ENCODE measurements around the gene AKIRIN1. TPM values are rescaled to one million over a fixed set of nuclear protein-coding genes. Genes with fewer than 3 reads are reported as not detected.
"Not testable (repeated sequence)": the region's sequence is repeated elsewhere in the genome, so short reads cannot be mapped to it uniquely, and the experiment has no call there.

The AKIRIN1 gene
- total RNA-seq, 2 experiments from 2014 or later, result 58.1 to 58.5 TPM

GRCh38 chr1:39001516-39002421, 10.7 kb downstream of the AKIRIN1 start:
- CTCF ChIA-PET, result interaction anchor here (1.2 kb wide), 1 partner anchor 46 kb away, joined by 3 read pairs; no protein-coding TSS in a partner anchor
- H3K36me3 Mint-ChIP-seq (ENCODE audit: low read depth), result peaks cover 49% of the 10 kb centered on the region
- peaks cover 54% of the 10 kb centered on the region for H3K4me1 Mint-ChIP-seq (ENCODE audit: low read depth)
- H3K27me3 Mint-ChIP-seq (ENCODE audit: low read depth), result no peaks in the 10 kb centered on the region
- no peak overlapping the region for H3K4me3 Mint-ChIP-seq
- H3K9me3 Mint-ChIP-seq, result no peaks in the 10 kb centered on the region
- DNase-seq, result no peak
- intact Hi-C loops (cut with micrococcal nuclease), result loop anchor here (2.0 to 5.0 kb wide), 2 partner anchors 149 to 191 kb away; no protein-coding TSS in a partner anchor
- peak overlapping the region; percentile 6 for H3K27ac Mint-ChIP-seq

- H3K36me3 Mint-ChIP-seq (ENCODE audit: low read depth), result peaks cover 49% of the 10 kb centered on the region
- H3K27ac Mint-ChIP-seq, result peak overlapping the region; percentile 83
- H3K27me3 Mint-ChIP-seq (ENCODE audit: low read depth), result no peaks in the 10 kb centered on the region
- intact Hi-C loops (cut with micrococcal nuclease), result loop anchor here (1.0 to 5.0 kb wide), 3 partner anchors 22 to 189 kb away; no protein-coding TSS in a partner anchor
- no peaks in the 10 kb centered on the region for H3K9me3 Mint-ChIP-seq
- no peak for DNase-seq
- peaks cover 41% of the 10 kb centered on the region for H3K4me1 Mint-ChIP-seq (ENCODE audit: low read depth)
- CTCF ChIA-PET, result interaction anchor here (0.6 to 1.2 kb wide), 2 partner anchors 45 to 934 kb away, joined by 3 read pairs; no protein-coding TSS in a partner anchor
- H3K4me3 Mint-ChIP-seq, result no peak overlapping the region
These were observed 12.2 kb downstream of the AKIRIN1 start for GRCh38 chr1:39003281-39003680.

- Mint-ChIP-seq H3K27ac (peak overlapping the region; percentile 83), H3K4me3 (no peak overlapping the region), H3K9me3 (no peaks in the 10 kb centered on the region), H3K4me1 (ENCODE audit: low read depth) (peaks cover 41% of the 10 kb centered on the region), H3K27me3 (ENCODE audit: low read depth) (no peaks in the 10 kb centered on the region), H3K36me3 (ENCODE audit: low read depth) (peaks cover 51% of the 10 kb centered on the region)
- no peak for DNase-seq
- CTCF ChIA-PET, result no interaction called here
- intact Hi-C loops (cut with micrococcal nuclease), result loop anchor here (1.0 to 5.0 kb wide), 3 partner anchors 22 to 189 kb away; no protein-coding TSS in a partner anchor
These were observed 12.7 kb downstream of the AKIRIN1 start for GRCh38 chr1:39003794-39004193.

GRCh38 chr1:39006287-39006686, 15.2 kb downstream of the AKIRIN1 start:
- intact Hi-C loops (cut with micrococcal nuclease), result no loop called here
- CTCF ChIA-PET, result no interaction called here
- no peaks in the 10 kb centered on the region for H3K9me3 Mint-ChIP-seq
- peak overlapping the region; percentile 61 for H3K27ac Mint-ChIP-seq
- peaks cover 50% of the 10 kb centered on the region for H3K36me3 Mint-ChIP-seq (ENCODE audit: low read depth)
- no peaks in the 10 kb centered on the region for H3K27me3 Mint-ChIP-seq (ENCODE audit: low read depth)
- no peak overlapping the region for H3K4me3 Mint-ChIP-seq
- no peak for DNase-seq
- peaks cover 33% of the 10 kb centered on the region for H3K4me1 Mint-ChIP-seq (ENCODE audit: low read depth)

- no peak overlapping the region for H3K4me3 Mint-ChIP-seq
- H3K27ac Mint-ChIP-seq, result peak overlapping the region; percentile 36
- no peaks in the 10 kb centered on the region for H3K9me3 Mint-ChIP-seq
- H3K4me1 Mint-ChIP-seq (ENCODE audit: low read depth), result peaks cover 27% of the 10 kb centered on the region
- peaks cover 49% of the 10 kb centered on the region for H3K36me3 Mint-ChIP-seq (ENCODE audit: low read depth)
- DNase-seq, result no peak
- CTCF ChIA-PET, result interaction anchor here (0.6 kb wide), 1 partner anchor 17 kb away, joined by 4 read pairs; no protein-coding TSS in a partner anchor
- H3K27me3 Mint-ChIP-seq (ENCODE audit: low read depth), result no peaks in the 10 kb centered on the region
- intact Hi-C loops (cut with micrococcal nuclease), result no loop called here
These were observed 15.9 kb downstream of the AKIRIN1 start for GRCh38 chr1:39006726-39007645.

- H3K36me3 Mint-ChIP-seq (ENCODE audit: low read depth); H3K4me1 Mint-ChIP-seq (ENCODE audit: low read depth); CTCF ChIA-PET; H3K27ac Mint-ChIP-seq; intact Hi-C loops (cut with micrococcal nuclease); DNase-seq; H3K4me3 Mint-ChIP-seq; H3K27me3 Mint-ChIP-seq (ENCODE audit: low read depth); H3K9me3 Mint-ChIP-seq: not testable (repeated sequence)
These were observed 23.9 kb downstream of the AKIRIN1 start for GRCh38 chr1:39014956-39015355.

GRCh38 chr1:39016604-39017171, 25.6 kb downstream of the AKIRIN1 start:
- intact Hi-C loops (cut with micrococcal nuclease), result no loop called here
- no peak overlapping the region for H3K27ac Mint-ChIP-seq
- CTCF ChIA-PET, result interaction anchor here (0.6 kb wide), 1 partner anchor 34 kb away, joined by 6 read pairs; no protein-coding TSS in a partner anchor
- H3K27me3 Mint-ChIP-seq (ENCODE audit: low read depth), result no peaks in the 10 kb centered on the region
- H3K4me1 Mint-ChIP-seq (ENCODE audit: low read depth), result no peaks in the 10 kb centered on the region
- H3K4me3 Mint-ChIP-seq, result no peak overlapping the region
- no peak for DNase-seq
- H3K9me3 Mint-ChIP-seq, result no peaks in the 10 kb centered on the region
- peaks cover 5% of the 10 kb centered on the region for H3K36me3 Mint-ChIP-seq (ENCODE audit: low read depth)

GRCh38 chr1:39017266-39017665, 26.2 kb downstream of the AKIRIN1 start:
- DNase-seq, result no peak
- H3K27ac Mint-ChIP-seq, result no peak overlapping the region
- H3K4me1 Mint-ChIP-seq (ENCODE audit: low read depth), result no peaks in the 10 kb centered on the region
- intact Hi-C loops (cut with micrococcal nuclease), result no loop called here
- H3K9me3 Mint-ChIP-seq, result no peaks in the 10 kb centered on the region
- H3K27me3 Mint-ChIP-seq (ENCODE audit: low read depth), result no peaks in the 10 kb centered on the region
- no peak overlapping the region for H3K4me3 Mint-ChIP-seq
- CTCF ChIA-PET, result no interaction called here
- H3K36me3 Mint-ChIP-seq (ENCODE audit: low read depth), result no peaks in the 10 kb centered on the region

GRCh38 chr1:39020494-39020893, 29.4 kb downstream of the AKIRIN1 start:
- H3K27me3 Mint-ChIP-seq (ENCODE audit: low read depth); DNase-seq; H3K4me3 Mint-ChIP-seq; H3K27ac Mint-ChIP-seq; H3K4me1 Mint-ChIP-seq (ENCODE audit: low read depth); CTCF ChIA-PET; H3K36me3 Mint-ChIP-seq (ENCODE audit: low read depth); H3K9me3 Mint-ChIP-seq: not testable (repeated sequence)
- intact Hi-C loops (cut with micrococcal nuclease), result loop anchor here (10.0 kb wide), 1 partner anchor 74 kb away; no protein-coding TSS in a partner anchor

GRCh38 chr1:39021426-39021825, 30.4 kb downstream of the AKIRIN1 start:
- Mint-ChIP-seq H3K27ac (no peak overlapping the region), H3K9me3 (no peaks in the 10 kb centered on the region), H3K36me3 (ENCODE audit: low read depth) (no peaks in the 10 kb centered on the region), H3K4me1 (ENCODE audit: low read depth) (peaks cover 12% of the 10 kb centered on the region), H3K4me3 (no peak overlapping the region), H3K27me3 (ENCODE audit: low read depth) (no peaks in the 10 kb centered on the region)
- CTCF ChIA-PET, result no interaction called here
- no peak for DNase-seq
- intact Hi-C loops (cut with micrococcal nuclease), result loop anchor here (10.0 kb wide), 1 partner anchor 73 kb away; no protein-coding TSS in a partner anchor

GRCh38 chr1:39023140-39023539, 32.1 kb downstream of the AKIRIN1 start:
- intact Hi-C loops (cut with micrococcal nuclease), result loop anchor here (10.0 kb wide), 1 partner anchor 72 kb away; no protein-coding TSS in a partner anchor
- H3K4me1 Mint-ChIP-seq (ENCODE audit: low read depth), result peaks cover 19% of the 10 kb centered on the region
- no peak overlapping the region for H3K4me3 Mint-ChIP-seq
- H3K36me3 Mint-ChIP-seq (ENCODE audit: low read depth), result peaks cover 2% of the 10 kb centered on the region
- CTCF ChIA-PET, result no interaction called here
- no peaks in the 10 kb centered on the region for H3K9me3 Mint-ChIP-seq
- no peaks in the 10 kb centered on the region for H3K27me3 Mint-ChIP-seq (ENCODE audit: low read depth)
- DNase-seq, result no peak
- no peak overlapping the region for H3K27ac Mint-ChIP-seq

Measured in activated naive CD4-positive, alpha-beta T cell treated with anti-CD3 and anti-CD28 coated beads for 36 hours (primary cell).